SU-DHL-6 (cell line): ENCODE measurements around the gene CDH11.

Experiments
- EZH2phosphoT487 ChIP-seq: fragments of 200-600 bp; sonication (generic), shearing (Covaris generic); conservative IDR thresholded peaks from 2 replicates; pipeline ENCODE4 v1.6.1; 2018; ENCODE audit warnings: mild to moderate bottlenecking, antibody characterized with exemption, low read length, moderate library complexity, mixed read lengths
- TF ChIP-seq, protein P1 (sequence below): fragments of 200-600 bp; sonication (generic); IDR thresholded peaks from one replicate; pipeline ENCODE4 v1.5.1; 2017; ENCODE audit warnings: antibody characterized with exemption, mild to moderate bottlenecking, low read length, moderate library complexity; ENCODE audit not compliant: insufficient read depth, poor library complexity, severe bottlenecking

- TF ChIP-seq, protein P1, sequence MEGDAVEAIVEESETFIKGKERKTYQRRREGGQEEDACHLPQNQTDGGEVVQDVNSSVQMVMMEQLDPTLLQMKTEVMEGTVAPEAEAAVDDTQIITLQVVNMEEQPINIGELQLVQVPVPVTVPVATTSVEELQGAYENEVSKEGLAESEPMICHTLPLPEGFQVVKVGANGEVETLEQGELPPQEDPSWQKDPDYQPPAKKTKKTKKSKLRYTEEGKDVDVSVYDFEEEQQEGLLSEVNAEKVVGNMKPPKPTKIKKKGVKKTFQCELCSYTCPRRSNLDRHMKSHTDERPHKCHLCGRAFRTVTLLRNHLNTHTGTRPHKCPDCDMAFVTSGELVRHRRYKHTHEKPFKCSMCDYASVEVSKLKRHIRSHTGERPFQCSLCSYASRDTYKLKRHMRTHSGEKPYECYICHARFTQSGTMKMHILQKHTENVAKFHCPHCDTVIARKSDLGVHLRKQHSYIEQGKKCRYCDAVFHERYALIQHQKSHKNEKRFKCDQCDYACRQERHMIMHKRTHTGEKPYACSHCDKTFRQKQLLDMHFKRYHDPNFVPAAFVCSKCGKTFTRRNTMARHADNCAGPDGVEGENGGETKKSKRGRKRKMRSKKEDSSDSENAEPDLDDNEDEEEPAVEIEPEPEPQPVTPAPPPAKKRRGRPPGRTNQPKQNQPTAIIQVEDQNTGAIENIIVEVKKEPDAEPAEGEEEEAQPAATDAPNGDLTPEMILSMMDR: no peak
- TF ChIP-seq EZH2phosphoT487: no peak
Measured at GRCh38 chr16:64919141-64919540, 202.7 kb downstream of the CDH11 start.
